ENCODE data around the gene MIPOL1. TPM values are rescaled to one million over a fixed set of nuclear protein-coding genes. Genes with fewer than 3 reads are reported as not detected.

MIPOL1 gene
- total and polyA plus RNA-seq, 2 of the 4 experiments (the other 2 are of a cell fraction): 2.7 to 5.9 TPM

- Histone ChIP-seq H3K4me1 (ENCODE audit: control insufficient read depth, insufficient read depth, low read length) (peaks cover 5% of the 10 kb centered on the region; the same call in 1 of the 2 replicates), H3K79me1 (ENCODE audit: low read depth in 1 of 2, low read length in 2 of 2) (no peaks in the 10 kb centered on the region), H2AK9ac (replicated peaks; ENCODE audit: low read depth, low read length, poor library complexity) (no peak overlapping the region), H3K23ac (ENCODE audit: low read depth, low read length) (no peak overlapping the region; the same call in 1 of the 2 replicates), H2BK120ac (ENCODE audit: low read depth, low read length) (no peak overlapping the region), H3K9me3 (ENCODE audit: control insufficient read depth, insufficient read depth, low read length) (peaks cover 22% of the 10 kb centered on the region), H3K9me1 (ENCODE audit: insufficient read depth, low read length) (0 out of 2 replicates have a peak, but pooled peaks cover 3% of the 10 kb centered on the region), H3K4me3 (ENCODE audit: insufficient read depth, low read depth, low read length) (no peak overlapping the region), H2AK5ac (ENCODE audit: low read depth, low read length) (no peak overlapping the region), H4K8ac (ENCODE audit: low read depth in 2 of 2, low read length in 2 of 2) (no peak overlapping the region), H4K20me1 (ENCODE audit: insufficient read depth, low read length) (no peaks in the 10 kb centered on the region), H3K9ac (ENCODE audit: low read depth, low read length) (no peak overlapping the region), H2BK5ac (ENCODE audit: low read depth, low read length, poor library complexity, severe bottlenecking) (no peak overlapping the region), H4K91ac (ENCODE audit: insufficient read depth, low read depth, low read length) (no peak overlapping the region), H3K4ac (ENCODE audit: low read depth, low read length) (no peak overlapping the region), H3K4me2 (ENCODE audit: low read depth, low read length) (no peak overlapping the region), H3K56ac (ENCODE audit: extremely low read depth, insufficient read depth, low read length) (no peak overlapping the region), H3K27me3 (ENCODE audit: control insufficient read depth, insufficient read depth, low read length) (peaks cover 81% of the 10 kb centered on the region), H3K36me3 (ENCODE audit: control insufficient read depth, insufficient read depth, low read length) (no peaks in the 10 kb centered on the region), H2AFZ (replicated peaks; ENCODE audit: low read length, poor library complexity) (no peak overlapping the region), H2BK15ac (ENCODE audit: low read depth, low read length) (no peak overlapping the region), H3K18ac (ENCODE audit: low read depth, low read length) (no peak overlapping the region), H3K14ac (replicated peaks; ENCODE audit: low read depth, low read length) (no peak overlapping the region), H2BK20ac (ENCODE audit: low read depth, low read length) (no peak overlapping the region), H4K5ac (ENCODE audit: low read depth, low read length) (no peak overlapping the region), H3K27ac (ENCODE audit: insufficient read depth, low read length) (no peak overlapping the region)
- ChIA-PET CTCF (interaction anchor here (0.6 kb wide), 1 partner anchor 39 kb away, joined by 3 read pairs; no protein-coding TSS in a partner anchor), POLR2A (ENCODE audit: unreplicated experiment) (no interaction called here)
- TF ChIP-seq POLR2A (IDR thresholded peaks at IDR 0.05; ENCODE audit: low read depth, low read length): no peak
- TF ChIP-seq MXI1 (IDR thresholded peaks at IDR 0.05; ENCODE audit: borderline replicate concordance, low read depth, low read length): no peak
- no peak for TF ChIP-seq FOS (IDR thresholded peaks at IDR 0.05; ENCODE audit: low read depth, low read length)
- no peak for TF ChIP-seq RFX5 (IDR thresholded peaks at IDR 0.05; ENCODE audit: low read depth, low read length)
- no peak for TF ChIP-seq RAD21 (IDR thresholded peaks at IDR 0.05; ENCODE audit: low read length)
- no peak for TF ChIP-seq ELK1 (IDR thresholded peaks at IDR 0.05; ENCODE audit: borderline replicate concordance, low read depth, low read length)
- TF ChIP-seq RCOR1 (IDR thresholded peaks at IDR 0.05; ENCODE audit: insufficient replicate concordance, low read length): no peak
- TF ChIP-seq BHLHE40 (IDR thresholded peaks at IDR 0.05; ENCODE audit: low read depth, low read length): no peak
- TF ChIP-seq MAFK (IDR thresholded peaks at IDR 0.05; ENCODE audit: low read depth, low read length): no peak
- TF ChIP-seq SMC3 (IDR thresholded peaks at IDR 0.05; ENCODE audit: low read depth, low read length): no peak
- TF ChIP-seq, protein P1, sequence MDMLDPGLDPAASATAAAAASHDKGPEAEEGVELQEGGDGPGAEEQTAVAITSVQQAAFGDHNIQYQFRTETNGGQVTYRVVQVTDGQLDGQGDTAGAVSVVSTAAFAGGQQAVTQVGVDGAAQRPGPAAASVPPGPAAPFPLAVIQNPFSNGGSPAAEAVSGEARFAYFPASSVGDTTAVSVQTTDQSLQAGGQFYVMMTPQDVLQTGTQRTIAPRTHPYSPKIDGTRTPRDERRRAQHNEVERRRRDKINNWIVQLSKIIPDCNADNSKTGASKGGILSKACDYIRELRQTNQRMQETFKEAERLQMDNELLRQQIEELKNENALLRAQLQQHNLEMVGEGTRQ (IDR thresholded peaks at IDR 0.05; ENCODE audit: low read depth, low read length): no peak
- TF ChIP-seq NFE2L2 (IDR thresholded peaks at IDR 0.05; ENCODE audit: low read depth, low read length): no peak
- no peak for TF ChIP-seq CEBPB (IDR thresholded peaks at IDR 0.05; ENCODE audit: low read depth, low read length)
- no peak for TF ChIP-seq MAZ (IDR thresholded peaks at IDR 0.05; ENCODE audit: borderline replicate concordance, low read depth, low read length)
- no peak for TF ChIP-seq CHD1 (IDR thresholded peaks at IDR 0.05; ENCODE audit: low read depth, low read length)
- ATAC-seq (ENCODE audit: low read depth) (no peak), DNase-seq (no peak)
- intact Hi-C loops (cut with micrococcal nuclease): loop anchor here (5.0 kb wide), 1 partner anchor 110 kb away; no protein-coding TSS in a partner anchor
- in situ Hi-C loops (cut with MboI; ENCODE audit: low sequenced_read_pairs): no loop called here
- no TSS peak for BruUV-seq (replicated peaks)
- 60% methylated on average over 1 of the region's 7 CpGs; no CpG with 5 or more reads in 1 of the 2 experiments for WGBS, 2 experiments (ENCODE audit: extremely low coverage in 2 of 2, insufficient read length in 1 of 2)
- dilution Hi-C loops (cut with HindIII; ENCODE audit: low sequenced_read_pairs, unreplicated experiment): no loop called here
Measured at GRCh38 chr14:37596790-37597472, 399.2 kb downstream of the MIPOL1 start.
